GM12878 (cell line): ENCODE results near the gene GRIK5. TPM values are rescaled to one million over a fixed set of nuclear protein-coding genes. Genes with fewer than 3 reads are reported as not detected.

Experiments used
- BRCA1 ChIP-seq: IDR thresholded peaks from 2 replicates; pipeline ENCODE4 v1.6.1; 2011; ENCODE audit warnings: low read depth, low read length, improper control_type of control experiment
- CHD1 ChIP-seq: IDR thresholded peaks from 2 replicates; pipeline ENCODE4 v1.6.1; 2012; ENCODE audit warnings: low read depth, low read length, improper control_type of control experiment
- E2F8 ChIP-seq: fragments of 450-650 bp; IDR thresholded peaks from 2 replicates; pipeline ENCODE4 v1.6.1; 2018; ENCODE audit warnings: mild to moderate bottlenecking, low read depth, moderate library complexity; ENCODE audit not compliant: partially characterized antibody
- ETV6 ChIP-seq, 2 experiments: fragments of 450-650 bp in 1 of 2; IDR thresholded peaks in 1 of 2; conservative IDR thresholded peaks in 1 of 2; 2 replicates each; pipeline ENCODE4 v1.6.1; 2014; ENCODE audit warnings: antibody characterized with exemption in 1 of 2, borderline replicate concordance in 1 of 2, low read depth in 1 of 2, mild to moderate bottlenecking in 1 of 2, moderate library complexity in 1 of 2
- GATAD2B ChIP-seq: fragments of 450-650 bp; conservative IDR thresholded peaks from 2 replicates; pipeline ENCODE4 v1.6.1; 2017; ENCODE audit warnings: low read depth, mild to moderate bottlenecking, moderate library complexity
- IKZF2 ChIP-seq, 2 experiments: fragments of 450-650 bp; IDR thresholded peaks; 2 replicates each; pipeline ENCODE4 v1.6.1; 2017; ENCODE audit warnings: mild to moderate bottlenecking in 2 of 2, moderate library complexity in 2 of 2
- JUNB ChIP-seq: IDR thresholded peaks from 2 replicates; pipeline ENCODE4 v1.6.1; 2016; ENCODE audit warnings: antibody characterized with exemption, mild to moderate bottlenecking
- NFYB ChIP-seq: IDR thresholded peaks from 2 replicates; pipeline ENCODE4 v1.6.1; 2011; ENCODE audit warnings: low read depth, mild to moderate bottlenecking, low read length, improper control_type of control experiment, moderate library complexity; ENCODE audit not compliant: insufficient read depth
- NR2C1 ChIP-seq: fragments of 450-650 bp; IDR thresholded peaks from 2 replicates; pipeline ENCODE4 v1.6.1; 2017; ENCODE audit warnings: antibody characterized with exemption, mild to moderate bottlenecking, moderate library complexity
- POLR2AphosphoS5 ChIP-seq: IDR thresholded peaks from 2 replicates; pipeline ENCODE4 v1.6.1; 2011; ENCODE audit warnings: mild to moderate bottlenecking, low read length, inconsistent platforms
- REST ChIP-seq: IDR thresholded peaks from 2 replicates; pipeline ENCODE4 v1.6.1; 2012; ENCODE audit warnings: mild to moderate bottlenecking, low read depth, low read length
- SIN3A ChIP-seq: IDR thresholded peaks from 2 replicates; pipeline ENCODE4 v1.6.1; 2012; ENCODE audit warnings: low read depth, low read length, improper control_type of control experiment
- SMC3 ChIP-seq: IDR thresholded peaks from 2 replicates; pipeline ENCODE4 v1.6.1; 2011; ENCODE audit warnings: low read length, improper control_type of control experiment, borderline replicate concordance
- STAT1 ChIP-seq: fragments of 450-650 bp; conservative IDR thresholded peaks from 2 replicates; pipeline ENCODE4 v1.6.1; 2014; ENCODE audit warnings: antibody characterized with exemption, mild to moderate bottlenecking
- ZBED1 ChIP-seq: IDR thresholded peaks from 2 replicates; pipeline ENCODE4 v1.6.1; 2016; ENCODE audit warnings: borderline replicate concordance
- ZNF274 ChIP-seq: IDR thresholded peaks from one replicate; pipeline ENCODE4 v1.8.0; 2011; ENCODE audit not compliant: insufficient read length, insufficient read depth
- polyA plus RNA-seq, 11 experiments: library from polyadenylated mRNA; depleted of rRNA in 4 of 11; unstranded in 6 of 11; stranded (reverse) in 5 of 11; fragments of >200 nt; fragmentation: Nextera tagmentation in 4 of 11; fragmentation: Illumina TruSeq in 1 of 11; extraction: Ambion mirVana in 4 of 11; extraction: Trizol in 1 of 11; gene quantifications; 1 replicate in 1 of 11; 2 replicates in 10 of 11; pipeline versions ENCODE4 v1.2.1 to v1.2.3, GENCODE V29; 2011 to 2016; ENCODE audit warnings: inconsistent platforms in 2 of 11, missing spikeins in 2 of 11, low read depth in 1 of 11
- total RNA-seq, 4 experiments: library from RNA; depleted of rRNA in 3 of 4; stranded (reverse); fragments of >200 nt in 3 of 4; fragmentation: Illumina TruSeq in 1 of 4; extraction: Trizol in 1 of 4; gene quantifications; 2 replicates each; pipeline versions ENCODE4 v1.2.1 to v1.2.3, GENCODE V29; 2013 to 2021
- TF ChIP-seq, protein P1 (sequence below): IDR thresholded peaks from 2 replicates; pipeline ENCODE4 v1.6.1; 2012; ENCODE audit warnings: low read depth, low read length, improper control_type of control experiment
- TF ChIP-seq, protein P2 (sequence below): fragments of 450-650 bp; IDR thresholded peaks from 2 replicates; pipeline ENCODE4 v1.6.1; 2018; ENCODE audit warnings: borderline replicate concordance, mild to moderate bottlenecking; ENCODE audit not compliant: partially characterized antibody
- TF ChIP-seq, protein P3 (sequence below): IDR thresholded peaks from 2 replicates; pipeline ENCODE4 v1.6.1; 2011; ENCODE audit warnings: mild to moderate bottlenecking, low read depth, low read length, moderate library complexity; ENCODE audit not compliant: insufficient replicate concordance

The GRIK5 gene
- total and polyA plus RNA-seq, 10 of the 15 experiments (the other 5 are each of a cell fraction or from before 2014, with no cell fraction given): 0.03 to 0.23 (median 0.07) TPM; not detected in 3

GRCh38 chr19:42108527-42109389 is 38.8 kb upstream of the GRIK5 start (continued):
- TF ChIP-seq, protein P1, sequence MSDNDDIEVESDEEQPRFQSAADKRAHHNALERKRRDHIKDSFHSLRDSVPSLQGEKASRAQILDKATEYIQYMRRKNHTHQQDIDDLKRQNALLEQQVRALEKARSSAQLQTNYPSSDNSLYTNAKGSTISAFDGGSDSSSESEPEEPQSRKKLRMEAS: no peak
- TF ChIP-seq REST (no peak), SMC3 (peak; percentile 100), CHD1 (no peak), ZNF274 (no peak), SIN3A (peak; percentile 61; the same call in 1 of the 2 replicates), POLR2AphosphoS5 (no peak), NR2C1 (no peak), ZBED1 (no peak), ETV6 (conservative IDR thresholded peaks at IDR 0.05 in 1 of 2, IDR thresholded peaks at IDR 0.05 in 1 of 2; ENCODE audit: borderline replicate concordance in 1 of 2, low read depth in 1 of 2) (no peak), E2F8 (peak; percentile 43), NFYB (no peak), JUNB (no peak), IKZF2 (IDR thresholded peaks at IDR 0.05) (no peak; a peak in 1 of 4 replicates), STAT1 (peak; percentile 91; the same call in 1 of the 2 replicates), BRCA1 (no peak), GATAD2B (no peak)
- TF ChIP-seq, protein P2, sequence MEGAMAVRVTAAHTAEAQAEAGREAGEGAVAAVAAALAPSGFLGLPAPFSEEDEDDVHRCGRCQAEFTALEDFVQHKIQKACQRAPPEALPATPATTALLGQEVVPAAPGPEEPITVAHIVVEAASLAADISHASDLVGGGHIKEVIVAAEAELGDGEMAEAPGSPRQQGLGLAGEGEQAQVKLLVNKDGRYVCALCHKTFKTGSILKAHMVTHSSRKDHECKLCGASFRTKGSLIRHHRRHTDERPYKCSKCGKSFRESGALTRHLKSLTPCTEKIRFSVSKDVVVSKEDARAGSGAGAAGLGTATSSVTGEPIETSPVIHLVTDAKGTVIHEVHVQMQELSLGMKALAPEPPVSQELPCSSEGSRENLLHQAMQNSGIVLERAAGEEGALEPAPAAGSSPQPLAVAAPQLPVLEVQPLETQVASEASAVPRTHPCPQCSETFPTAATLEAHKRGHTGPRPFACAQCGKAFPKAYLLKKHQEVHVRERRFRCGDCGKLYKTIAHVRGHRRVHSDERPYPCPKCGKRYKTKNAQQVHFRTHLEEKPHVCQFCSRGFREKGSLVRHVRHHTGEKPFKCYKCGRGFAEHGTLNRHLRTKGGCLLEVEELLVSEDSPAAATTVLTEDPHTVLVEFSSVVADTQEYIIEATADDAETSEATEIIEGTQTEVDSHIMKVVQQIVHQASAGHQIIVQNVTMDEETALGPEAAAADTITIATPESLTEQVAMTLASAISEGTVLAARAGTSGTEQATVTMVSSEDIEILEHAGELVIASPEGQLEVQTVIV: no peak
- TF ChIP-seq, protein P3, sequence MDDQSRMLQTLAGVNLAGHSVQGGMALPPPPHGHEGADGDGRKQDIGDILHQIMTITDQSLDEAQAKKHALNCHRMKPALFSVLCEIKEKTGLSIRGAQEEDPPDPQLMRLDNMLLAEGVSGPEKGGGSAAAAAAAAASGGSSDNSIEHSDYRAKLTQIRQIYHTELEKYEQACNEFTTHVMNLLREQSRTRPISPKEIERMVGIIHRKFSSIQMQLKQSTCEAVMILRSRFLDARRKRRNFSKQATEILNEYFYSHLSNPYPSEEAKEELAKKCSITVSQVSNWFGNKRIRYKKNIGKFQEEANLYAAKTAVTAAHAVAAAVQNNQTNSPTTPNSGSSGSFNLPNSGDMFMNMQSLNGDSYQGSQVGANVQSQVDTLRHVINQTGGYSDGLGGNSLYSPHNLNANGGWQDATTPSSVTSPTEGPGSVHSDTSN: no peak
